AG10803 (cell line): ENCODE measurements around the gene COPG1.
A peak's percentile ranks its signal among the peaks of the same experiment; 100 is the strongest.

Source experiments
- DNase-seq: peaks from one replicate; pipeline ENCODE4 v3.0.0; 2010; ENCODE audit warnings: low read depth
- H3K4me3 ChIP-seq: 2 replicates; pipeline ENCODE4 v1.5.1; 2011; ENCODE audit warnings: mild to moderate bottlenecking, low read length, control low read depth
- TF ChIP-seq, protein P1 (sequence below): conservative IDR thresholded peaks from 2 replicates; pipeline ENCODE4 v1.5.1; 2011; ENCODE audit warnings: mild to moderate bottlenecking, low read length, control low read depth, inconsistent platforms

The COPG1 gene

DNA sequence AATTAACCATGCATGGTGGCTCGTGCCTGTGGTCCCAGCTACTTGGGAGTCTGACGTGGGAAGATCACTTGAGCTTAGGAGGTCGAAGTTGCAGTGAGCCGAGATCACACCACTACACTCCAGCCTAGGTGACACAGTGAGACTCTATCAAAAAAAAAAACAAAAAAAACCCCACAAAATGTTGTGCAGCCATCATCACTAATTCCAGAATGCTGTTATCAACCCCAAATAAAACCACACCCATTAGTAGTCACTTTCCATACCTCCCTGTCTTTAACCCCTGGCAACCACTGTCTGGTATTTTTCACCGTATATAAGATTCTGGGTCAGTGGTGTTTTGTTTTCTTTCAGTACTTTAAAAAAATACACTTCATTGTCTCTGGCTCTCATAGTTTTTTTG is 45.9 kb downstream of the COPG1 start:
- TF ChIP-seq, protein P1, sequence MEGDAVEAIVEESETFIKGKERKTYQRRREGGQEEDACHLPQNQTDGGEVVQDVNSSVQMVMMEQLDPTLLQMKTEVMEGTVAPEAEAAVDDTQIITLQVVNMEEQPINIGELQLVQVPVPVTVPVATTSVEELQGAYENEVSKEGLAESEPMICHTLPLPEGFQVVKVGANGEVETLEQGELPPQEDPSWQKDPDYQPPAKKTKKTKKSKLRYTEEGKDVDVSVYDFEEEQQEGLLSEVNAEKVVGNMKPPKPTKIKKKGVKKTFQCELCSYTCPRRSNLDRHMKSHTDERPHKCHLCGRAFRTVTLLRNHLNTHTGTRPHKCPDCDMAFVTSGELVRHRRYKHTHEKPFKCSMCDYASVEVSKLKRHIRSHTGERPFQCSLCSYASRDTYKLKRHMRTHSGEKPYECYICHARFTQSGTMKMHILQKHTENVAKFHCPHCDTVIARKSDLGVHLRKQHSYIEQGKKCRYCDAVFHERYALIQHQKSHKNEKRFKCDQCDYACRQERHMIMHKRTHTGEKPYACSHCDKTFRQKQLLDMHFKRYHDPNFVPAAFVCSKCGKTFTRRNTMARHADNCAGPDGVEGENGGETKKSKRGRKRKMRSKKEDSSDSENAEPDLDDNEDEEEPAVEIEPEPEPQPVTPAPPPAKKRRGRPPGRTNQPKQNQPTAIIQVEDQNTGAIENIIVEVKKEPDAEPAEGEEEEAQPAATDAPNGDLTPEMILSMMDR: no peak
- no peak overlapping the region for H3K4me3 ChIP-seq
- DNase-seq: no peak

DNA sequence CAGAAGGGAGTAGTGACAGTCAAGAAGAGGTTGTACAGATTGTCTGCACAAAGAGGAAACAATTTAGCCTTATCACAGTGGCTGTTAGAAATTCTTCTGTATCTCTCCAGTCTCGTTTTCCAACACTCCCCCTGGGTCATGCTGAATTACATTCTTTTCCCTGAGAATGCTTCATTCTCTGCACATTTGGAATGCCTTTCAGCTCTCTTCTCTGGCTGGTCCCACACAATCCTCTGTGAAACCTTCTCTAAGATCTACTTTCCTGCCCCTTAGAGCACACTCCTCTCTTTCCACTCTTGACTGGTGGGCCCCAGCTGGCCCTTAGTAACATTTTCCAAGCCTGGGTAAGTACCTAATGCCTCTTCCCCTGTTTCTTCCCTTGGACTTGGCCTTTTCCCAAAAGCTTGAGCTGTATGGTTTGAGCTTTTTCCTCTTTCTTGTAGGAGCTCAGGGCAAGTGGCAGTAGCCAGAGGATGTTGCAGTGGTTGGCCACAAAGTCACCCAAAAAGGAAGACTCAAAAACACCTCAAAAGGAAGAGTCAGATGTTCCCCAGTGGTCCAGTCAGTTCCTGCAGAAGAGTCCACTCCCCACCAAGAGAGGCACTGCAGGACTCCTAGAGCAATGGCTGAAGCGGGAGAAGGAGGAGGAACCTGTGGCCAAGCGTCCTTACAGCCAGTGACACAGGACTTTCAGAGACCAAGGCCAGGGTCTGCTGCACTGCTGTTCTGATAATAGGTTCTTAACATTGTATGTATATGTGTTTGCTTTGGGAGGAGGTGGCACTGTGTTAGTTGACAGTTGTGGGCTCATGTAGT is 54.9 kb downstream of the COPG1 start:
- H3K4me3 ChIP-seq: no peak overlapping the region
- DNase-seq: no peak
- TF ChIP-seq, protein P1: no peak

DNA sequence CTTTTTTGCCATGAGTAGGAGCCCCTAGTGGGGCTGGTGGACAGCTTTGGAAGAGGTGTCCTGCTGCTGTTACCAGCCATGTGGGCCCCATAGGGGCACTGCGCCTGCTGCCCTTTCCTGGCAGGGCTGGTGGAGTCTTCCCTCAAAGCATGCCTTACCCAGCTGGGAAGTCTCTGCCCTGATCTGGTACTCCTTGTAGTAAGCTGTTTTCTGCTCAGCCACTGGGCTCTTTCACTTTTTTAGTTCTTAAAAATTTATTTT is 55.5 kb downstream of the COPG1 start:
- TF ChIP-seq, protein P1: no peak
- H3K4me3 ChIP-seq: no peak overlapping the region
- no peak for DNase-seq

DNA sequence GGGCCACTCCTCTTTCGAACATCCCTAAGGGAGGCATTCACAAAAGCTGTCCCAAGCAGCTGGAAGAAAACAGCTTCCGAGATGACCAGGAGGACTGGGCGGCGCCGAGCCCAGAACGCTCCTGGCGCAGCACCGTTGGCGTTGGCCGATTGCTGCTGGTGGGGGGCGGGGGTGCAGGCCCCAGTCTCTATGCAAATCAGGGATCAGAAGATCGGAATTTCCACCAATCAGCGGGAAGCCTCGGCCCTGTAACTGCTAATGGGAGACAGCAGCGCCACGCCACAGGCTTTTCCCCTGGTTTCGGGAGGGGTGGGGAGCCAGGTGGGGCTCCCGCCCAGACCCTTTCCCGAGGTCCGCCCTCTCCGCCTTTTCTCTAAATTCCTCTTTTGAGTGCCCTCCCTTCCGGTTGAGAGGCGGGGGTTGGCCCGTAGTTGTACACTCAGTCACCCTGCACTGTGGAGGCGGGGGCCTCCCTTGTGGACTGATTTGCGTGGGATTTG is 56.2 kb downstream of the COPG1 start:
- peak; percentile 57 for DNase-seq
- TF ChIP-seq, protein P1: no peak
- H3K4me3 ChIP-seq: peak overlapping the region; percentile 13; the same call in 1 of the 2 replicates

DNA sequence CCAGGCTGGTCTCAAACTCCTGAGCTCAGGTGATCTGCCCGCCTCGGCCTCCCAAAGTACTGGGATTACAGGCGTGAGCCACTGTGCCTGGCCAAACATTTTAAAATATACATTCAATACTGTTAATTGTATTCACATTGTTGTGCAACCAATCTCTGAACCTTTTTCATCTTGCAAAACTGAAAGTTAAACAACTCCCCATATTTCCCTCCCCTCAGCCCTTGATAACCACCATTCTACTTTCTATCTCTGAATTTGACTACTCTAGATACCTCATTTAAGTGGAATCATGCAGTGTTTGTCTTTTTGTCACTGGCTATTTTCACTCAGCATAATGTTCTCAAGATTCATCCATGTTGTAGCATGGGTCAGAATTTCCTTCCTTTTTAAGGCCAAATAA is 59.2 kb downstream of the COPG1 start:
- no peak overlapping the region for H3K4me3 ChIP-seq
- TF ChIP-seq, protein P1: no peak
- DNase-seq: no peak

DNA sequence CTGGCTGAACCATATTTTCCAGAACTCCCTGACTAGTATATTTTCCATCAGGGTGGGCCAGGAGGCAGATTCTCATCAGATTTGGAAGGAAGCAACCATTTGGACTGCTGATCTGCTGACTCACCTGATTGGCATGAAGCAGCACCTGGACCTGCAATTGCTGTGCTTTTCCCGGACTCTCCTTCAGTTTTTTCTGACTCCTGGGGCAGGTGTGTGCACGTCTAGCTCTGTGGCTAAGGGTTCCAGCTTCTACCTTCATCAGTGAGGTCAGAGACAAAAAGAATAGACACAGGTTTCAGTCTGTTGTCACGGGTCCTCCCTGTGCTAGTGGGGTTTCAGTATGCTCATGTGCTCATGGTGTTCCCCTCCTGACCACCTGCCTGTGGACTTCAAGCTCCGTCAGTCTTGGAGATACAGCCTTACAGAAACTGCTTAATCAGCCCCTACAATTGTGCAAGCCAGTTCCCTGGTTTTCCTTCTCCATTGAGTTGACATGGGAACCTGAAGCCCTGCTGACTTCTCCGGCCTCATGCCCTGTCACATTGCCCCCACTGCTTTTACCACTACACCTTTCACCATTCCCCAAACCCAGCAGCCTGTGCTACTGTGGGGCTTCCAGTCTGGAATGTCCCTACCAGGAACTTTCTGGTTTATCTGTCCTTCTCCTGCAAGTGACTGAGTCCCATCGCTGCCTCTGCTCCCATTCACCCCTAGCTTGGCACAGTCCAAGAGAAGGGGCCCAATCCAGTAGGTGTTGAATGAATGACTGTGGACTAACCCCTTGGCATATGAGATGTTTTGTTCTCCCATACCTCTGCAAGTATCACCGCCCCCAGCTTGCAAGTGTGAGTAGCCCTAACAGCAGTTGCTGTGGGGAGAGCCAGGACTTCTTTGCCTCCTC is 61.0 kb downstream of the COPG1 start:
- no peak overlapping the region for H3K4me3 ChIP-seq
- TF ChIP-seq, protein P1: no peak
- no peak for DNase-seq
